CD4-positive, alpha-beta T cell treated with Interleukin-4 for 1 hour (primary cell): ENCODE measurements around the gene UVRAG.
"Not testable (repeated sequence)": the region's sequence is repeated elsewhere in the genome, so short reads cannot be mapped to it uniquely, and the experiment has no call there.

Experiments
- DNase-seq, 2 donors: peaks; one replicate each; pipeline ENCODE4 v3.0.0-alpha.2; 2020 to 2022

UVRAG gene

DNA sequence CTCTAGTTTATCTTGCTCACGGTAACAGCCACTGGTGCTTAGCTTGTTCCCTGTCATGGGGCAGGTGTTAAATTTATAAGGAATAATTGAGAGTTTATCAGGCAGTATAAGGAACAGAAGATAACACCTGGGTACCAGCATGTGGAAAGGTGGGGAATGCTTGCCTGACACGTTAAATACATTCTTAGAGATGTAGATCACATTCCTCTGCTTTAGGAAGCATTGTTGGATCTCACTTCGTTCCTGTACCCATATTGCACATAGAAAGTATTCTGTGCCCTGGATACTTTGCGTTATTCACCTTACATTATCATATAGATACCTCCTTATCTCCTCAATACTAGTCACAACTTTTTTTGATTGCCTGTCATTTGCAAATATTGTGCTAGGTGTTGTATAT, 114.7 kb downstream of the UVRAG start:
- DNase-seq = no peak

DNA sequence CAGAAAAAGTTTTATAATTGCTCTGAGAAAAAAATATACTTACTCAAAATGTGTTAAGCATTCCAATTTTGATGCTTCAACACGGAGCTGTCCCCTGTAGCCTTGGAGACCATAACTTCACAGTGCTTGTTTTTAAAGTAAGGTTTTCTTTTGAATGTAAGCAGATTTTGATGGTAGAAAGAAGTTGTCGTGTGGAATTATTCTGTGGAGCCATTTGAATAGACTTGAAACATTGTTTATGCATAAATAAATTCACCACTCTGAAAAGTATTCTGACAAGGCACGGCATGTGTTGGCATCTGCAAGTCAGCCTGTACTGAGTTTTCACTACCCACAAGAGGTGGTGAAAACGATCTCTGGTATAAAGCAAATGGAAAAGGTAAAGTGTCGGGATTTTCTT, 115.5 kb downstream of the UVRAG start:
- no peak for DNase-seq

DNA sequence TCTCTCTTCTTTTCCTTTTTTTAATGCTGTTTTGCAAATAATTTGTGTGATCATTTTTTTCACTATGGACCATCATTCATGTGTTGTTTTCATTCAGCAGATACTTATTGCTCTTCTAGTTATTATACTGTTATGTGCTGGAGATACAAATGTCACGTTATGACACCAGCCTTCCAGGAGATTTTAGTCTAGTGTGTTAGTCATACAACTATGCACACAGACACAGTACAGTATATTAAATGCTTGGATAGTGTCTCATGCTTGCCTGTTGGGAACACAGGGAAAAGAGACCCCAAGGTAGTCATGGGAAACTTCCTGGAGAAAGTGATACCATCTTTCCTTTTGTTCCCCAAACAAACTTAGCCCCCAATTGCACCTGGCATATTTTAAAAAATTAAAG, 116.1 kb downstream of the UVRAG start:
- no peak for DNase-seq

DNA sequence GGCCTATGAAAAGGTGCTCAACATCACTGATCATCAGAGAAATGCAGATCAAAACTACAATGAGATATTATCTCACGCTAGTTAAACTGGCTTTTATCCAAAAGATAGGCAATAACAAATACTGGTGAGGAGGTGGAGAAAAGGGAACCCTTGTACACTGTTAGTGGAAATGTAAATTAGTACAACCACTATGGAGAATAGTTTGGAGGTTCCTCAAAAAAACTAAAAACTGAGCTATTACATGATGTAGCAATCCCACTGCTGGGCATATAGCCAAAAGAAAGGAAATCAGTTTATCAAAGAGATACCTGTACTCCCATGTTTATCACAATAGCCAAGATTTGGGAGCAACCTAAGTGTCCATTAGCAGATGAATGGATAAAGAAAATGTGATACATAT, 118.7 kb downstream of the UVRAG start:
- DNase-seq = not testable (repeated sequence)

DNA sequence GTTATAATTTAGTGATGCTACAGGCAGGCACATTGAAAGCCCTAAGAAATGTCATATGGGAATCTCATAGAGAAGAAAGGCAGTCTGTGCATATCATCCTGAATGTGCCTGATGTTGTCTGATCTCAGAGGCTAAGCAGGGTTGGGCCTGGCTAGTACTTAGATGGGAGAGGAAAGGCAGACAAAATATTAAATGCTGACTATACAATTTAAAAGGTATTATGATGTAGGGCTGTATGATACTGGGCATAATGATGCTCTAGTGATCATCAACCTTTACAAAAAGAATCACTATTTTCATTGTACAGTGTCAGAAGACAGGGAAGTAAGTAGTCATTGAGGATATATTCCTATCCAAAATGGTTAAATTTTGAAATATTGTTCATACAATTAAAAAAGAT, 119.8 kb downstream of the UVRAG start:
- no peak for DNase-seq

DNA sequence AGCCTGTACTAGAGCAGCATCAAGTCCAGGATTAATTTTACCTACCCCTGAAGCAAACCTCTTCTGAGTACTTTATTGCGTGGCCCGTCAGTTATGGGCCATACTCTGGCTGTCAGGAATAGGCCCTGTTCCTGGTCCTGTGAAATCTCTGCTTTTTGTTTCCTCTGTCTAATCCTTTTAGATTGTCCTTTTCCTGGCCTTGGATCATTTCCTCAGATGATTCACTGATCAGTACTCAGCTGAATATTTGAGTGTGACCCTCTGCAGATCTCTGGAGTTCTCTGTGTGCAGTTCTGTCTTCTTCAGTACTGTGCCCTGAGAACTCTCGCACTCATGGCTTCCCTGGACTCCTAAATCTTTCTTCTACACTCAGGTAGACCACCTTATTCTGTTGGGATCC, 123.5 kb downstream of the UVRAG start:
- DNase-seq = no peak

DNA sequence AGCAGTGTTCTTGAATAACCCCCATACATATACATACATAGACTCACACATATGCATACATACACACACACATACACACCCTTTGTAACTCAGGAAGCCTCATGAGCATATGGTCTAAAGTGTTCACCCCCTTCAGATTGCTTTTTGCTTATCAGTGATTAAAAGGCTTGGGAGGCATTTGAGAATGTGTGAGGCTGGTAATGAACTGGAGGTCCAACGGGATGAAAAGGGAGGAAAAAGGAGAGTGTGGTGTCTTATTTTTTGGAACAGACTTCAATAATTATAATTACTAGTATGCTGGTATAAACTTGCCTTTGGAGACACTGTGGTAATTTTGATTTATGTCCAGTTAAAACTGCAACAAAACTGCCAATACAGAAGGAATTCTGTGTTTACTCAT, 124.5 kb downstream of the UVRAG start:
- no peak for DNase-seq

DNA sequence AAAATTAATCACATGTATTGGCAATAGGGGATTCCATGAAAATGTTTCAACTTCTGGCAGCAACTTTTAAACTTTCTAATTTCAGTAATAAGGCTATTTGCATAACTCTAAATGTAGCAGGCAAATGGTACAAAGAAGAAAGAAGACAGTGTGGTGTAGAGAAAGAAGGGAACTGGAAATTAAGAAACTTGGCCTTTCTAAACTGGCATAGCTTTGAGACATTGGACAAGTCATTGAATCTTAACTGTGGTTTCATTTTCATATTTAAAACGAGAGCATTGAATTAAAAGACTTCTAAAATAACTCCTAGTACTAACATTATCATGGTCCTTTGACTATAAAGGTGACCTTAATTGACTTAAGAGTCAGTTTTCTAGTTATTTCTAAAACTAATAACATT, 125.0 kb downstream of the UVRAG start:
- DNase-seq = no peak

DNA sequence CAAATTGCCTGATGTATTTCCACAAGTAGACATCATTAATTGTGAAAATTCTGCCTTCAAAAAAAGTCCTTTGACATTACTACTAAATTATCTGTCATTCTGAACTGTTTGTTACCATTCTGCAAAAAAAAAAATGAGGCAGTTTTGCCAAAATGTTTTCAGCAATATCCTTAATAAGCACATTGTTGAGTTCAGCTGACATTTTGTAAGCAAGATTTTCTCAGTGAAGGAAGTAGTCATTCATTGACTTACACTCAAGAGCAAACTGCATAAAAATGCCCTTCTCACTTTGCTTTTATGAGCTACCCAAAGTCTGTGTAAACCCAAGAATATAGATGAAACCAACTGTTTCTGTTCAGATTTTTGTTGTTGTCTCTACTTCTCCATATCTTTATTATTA, 125.9 kb downstream of the UVRAG start:
- no peak for DNase-seq

DNA sequence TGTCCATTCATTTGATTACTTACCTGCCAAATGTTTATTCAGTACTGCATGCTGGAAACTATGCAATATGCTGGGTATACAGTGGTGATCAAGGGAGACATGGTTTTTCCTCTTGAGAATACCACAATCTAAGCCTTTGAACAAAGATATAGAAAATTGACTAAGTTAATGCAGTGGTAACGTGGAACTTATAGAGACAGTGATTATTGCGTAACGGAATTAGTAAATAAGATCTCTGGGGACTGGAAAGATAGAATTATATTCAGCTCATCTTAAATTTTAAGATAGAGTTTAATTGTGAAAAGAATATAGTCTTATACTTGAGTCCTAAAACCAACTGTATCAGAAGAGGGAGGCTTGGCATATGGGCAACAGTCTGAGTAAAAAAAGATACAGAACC, 129.5 kb downstream of the UVRAG start:
- no peak for DNase-seq

DNA sequence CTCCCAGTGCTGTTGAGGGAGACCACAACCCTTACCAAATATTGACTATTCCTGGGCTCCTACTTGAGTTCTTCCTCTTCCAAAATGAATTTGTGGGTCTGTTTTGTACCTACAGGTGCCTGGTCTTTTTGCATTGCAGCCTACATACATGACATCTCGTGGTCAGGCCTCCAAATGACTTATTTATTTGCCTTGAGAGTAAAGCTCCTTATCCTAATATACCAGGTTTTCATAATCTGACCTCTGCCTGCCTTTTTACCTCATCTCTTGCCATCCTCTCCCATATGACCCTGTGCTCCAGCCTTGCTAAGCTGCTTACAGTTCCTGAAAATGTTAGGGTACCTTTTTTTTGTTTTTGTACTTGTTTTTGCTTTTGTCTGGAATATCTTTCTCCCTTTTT, 130.4 kb downstream of the UVRAG start:
- no peak for DNase-seq

DNA sequence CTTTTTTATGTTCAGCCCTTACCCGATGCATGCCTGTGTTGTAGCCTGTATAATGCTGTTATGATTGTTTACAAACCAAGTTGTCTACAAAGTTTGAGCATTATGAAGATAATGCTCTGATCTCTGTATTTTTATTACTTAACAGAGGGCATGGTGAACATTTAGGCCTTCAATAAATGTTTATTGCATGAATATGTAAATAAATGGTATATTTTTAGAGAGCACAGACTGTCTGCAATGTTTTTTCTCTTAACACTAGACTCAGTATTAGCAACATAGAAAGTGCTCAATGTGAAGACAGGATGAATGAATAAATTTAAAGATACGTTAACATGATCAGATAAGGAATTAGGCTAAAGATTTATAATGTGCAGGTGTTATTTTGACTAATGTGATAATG, 130.9 kb downstream of the UVRAG start:
- DNase-seq = no peak

DNA sequence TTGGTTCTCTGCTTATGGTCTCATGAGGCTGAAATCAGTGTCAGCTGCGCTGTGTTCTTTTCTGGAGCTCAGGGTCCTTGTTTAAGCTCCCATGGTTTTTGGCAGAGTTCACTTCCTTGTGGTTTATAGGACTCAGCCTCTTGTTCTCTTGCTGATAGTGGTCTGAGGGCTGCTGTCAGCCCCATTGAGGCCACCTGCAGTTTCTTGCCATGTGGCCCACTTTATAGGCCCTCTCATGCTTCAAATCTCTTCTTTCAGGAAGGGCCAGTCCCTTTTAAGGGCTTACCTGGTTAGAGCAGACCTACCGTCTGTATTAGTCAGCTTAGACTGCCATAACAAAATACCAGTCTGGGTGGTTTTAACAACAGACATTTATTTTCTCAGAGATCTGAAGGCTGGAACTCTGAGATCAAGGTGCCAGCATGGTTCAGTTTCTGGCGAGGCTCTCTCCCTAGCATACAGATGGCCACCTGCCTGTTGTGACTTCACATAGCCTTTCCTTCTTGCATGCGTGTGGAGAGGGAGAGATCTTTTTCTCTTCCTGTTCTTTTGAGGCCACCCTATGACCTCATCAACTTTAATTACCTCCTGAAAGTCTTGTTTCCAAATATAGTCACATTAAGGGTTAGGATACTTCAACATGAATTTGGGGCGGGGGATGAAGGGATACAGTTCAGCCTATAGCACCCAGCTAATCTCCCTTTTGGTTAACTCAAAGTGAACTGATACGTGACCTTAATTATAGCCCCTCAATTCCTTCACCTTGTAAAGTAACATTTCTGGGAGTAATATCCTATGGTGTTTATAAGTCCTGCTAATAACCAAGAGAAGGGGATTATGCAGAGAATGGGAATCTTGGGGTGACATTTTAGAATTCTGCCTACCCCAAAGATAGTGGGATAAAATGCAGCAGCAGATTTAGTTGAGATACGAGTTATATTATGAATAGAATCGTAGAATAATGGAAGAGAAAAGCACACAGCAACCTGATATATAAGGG, 131.8 kb downstream of the UVRAG start:
- DNase-seq = no peak

DNA sequence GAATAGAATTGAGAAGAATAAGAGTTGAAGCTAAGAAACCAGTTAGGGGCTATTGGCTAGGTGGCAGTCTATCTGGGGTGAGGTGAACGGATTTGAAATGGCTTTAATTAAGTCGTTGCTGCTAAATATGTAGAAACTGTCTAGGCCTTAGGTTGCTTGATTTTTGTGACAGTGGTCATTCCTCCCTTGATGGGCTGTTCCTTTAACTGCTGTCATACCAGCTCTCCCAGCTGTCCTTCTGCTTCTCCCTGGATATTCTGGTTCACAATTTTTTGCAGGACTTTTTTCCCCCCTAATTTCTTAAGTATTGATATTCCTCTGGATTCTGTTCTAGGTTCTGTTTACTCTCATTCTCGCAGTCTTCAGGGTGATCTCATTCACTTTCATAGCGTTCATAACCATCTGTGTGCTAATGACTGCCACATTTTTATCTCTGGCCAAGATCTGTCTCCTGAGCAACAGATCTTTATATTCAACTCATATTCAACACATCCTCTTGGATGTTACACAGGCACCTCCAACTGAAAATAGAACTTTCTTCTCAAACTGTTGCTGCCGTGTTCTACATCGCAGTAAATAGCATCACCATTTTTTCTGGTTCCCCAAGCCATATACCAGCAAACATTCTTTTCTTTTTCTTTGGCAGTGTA, 134.1 kb downstream of the UVRAG start:
- DNase-seq = no peak

DNA sequence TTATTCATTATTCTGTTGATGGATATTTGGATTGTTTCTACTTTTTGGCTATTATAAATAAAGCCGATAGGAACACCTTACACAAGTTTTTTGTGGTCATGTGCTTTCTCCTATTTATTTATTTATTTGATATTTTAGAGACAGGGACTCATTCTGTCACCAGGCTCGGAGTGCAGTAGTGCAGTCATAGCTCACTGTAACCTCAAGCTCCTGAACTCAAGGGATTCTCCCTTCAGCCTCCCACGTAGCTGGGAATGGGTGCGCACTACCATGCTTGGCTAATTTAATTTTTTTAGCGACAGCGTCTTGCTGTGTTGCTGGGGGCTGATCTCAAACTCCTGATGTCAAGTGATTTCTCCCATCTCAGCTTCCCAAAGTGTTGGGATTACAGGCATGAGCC, 135.1 kb downstream of the UVRAG start:
- no peak for DNase-seq

DNA sequence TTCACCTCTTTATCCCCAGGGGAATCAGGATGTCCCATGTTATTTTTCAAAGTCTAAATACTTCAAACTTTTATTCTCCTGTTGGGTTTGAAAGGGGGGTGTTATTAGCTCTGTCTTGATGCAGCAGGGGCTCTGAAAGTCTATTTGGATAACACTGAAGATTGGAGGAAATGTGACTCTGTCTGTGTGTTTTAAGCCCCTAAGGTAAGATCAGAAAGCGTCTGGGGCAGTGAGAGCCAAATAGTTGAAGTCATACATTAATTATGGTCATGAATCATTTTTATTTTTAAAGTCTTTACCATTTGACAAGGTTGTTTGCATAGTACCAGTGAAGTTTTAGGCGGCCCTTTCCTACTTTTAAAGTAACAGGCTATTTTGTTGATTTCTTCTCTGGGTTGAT, 139.0 kb downstream of the UVRAG start:
- no peak for DNase-seq

DNA sequence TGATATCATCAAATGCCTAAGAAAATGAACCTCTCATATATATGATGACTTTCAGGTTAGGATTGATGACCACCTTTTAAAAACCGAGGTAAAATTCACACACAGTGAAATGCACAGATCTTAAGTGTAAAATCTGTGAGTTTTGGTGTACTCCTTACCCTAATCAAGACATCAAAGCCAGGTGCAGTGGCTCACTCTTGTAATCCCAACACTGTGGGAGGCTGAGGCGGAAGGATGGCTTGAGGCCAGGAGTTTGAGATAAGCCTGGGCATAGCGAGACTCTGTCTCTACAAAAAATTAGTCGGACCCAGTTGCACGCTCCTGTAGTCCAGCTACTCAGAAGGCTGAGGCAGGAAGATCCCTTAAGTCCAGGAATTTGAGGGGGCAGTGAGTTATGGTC, 140.4 kb downstream of the UVRAG start:
- no peak for DNase-seq

DNA sequence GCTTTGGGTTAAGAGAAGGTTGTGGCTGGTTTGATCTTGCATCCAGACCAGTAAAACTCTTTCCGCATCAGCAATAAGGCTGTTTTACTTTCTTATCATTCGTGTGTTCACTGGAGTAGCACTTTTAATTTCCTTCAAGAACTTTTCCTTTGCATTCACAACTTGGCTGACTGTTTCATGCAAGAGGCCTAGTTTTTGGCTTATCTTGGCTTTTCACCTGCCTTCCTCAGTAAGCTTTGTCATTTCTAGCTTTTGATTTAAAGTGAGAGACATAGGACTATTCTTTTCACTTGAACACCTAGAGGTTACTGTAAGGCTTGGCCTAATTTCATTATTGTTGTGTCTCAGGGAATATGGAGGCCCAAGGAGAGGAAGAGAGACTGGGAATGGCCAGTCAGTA, 144.5 kb downstream of the UVRAG start:
- DNase-seq = no peak

DNA sequence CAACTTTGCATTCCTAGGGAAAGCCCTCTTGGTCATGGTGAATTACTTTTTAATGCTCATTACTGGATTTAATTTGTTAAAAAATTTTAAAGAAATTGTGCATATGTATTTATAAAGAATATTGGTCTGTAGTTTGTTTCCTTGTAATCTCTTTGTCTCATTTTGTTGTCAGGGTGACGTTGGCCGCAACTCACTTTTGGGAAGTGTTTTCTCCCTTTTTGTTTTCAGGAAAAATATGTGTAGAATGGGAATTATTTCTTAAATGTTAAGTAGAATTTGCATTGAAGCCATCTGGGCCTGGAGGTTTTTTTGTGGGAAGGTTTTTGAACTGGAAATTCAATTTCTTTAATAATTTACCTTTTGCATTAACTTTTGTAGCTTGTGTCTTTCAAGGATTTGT, 149.1 kb downstream of the UVRAG start:
- no peak for DNase-seq

DNA sequence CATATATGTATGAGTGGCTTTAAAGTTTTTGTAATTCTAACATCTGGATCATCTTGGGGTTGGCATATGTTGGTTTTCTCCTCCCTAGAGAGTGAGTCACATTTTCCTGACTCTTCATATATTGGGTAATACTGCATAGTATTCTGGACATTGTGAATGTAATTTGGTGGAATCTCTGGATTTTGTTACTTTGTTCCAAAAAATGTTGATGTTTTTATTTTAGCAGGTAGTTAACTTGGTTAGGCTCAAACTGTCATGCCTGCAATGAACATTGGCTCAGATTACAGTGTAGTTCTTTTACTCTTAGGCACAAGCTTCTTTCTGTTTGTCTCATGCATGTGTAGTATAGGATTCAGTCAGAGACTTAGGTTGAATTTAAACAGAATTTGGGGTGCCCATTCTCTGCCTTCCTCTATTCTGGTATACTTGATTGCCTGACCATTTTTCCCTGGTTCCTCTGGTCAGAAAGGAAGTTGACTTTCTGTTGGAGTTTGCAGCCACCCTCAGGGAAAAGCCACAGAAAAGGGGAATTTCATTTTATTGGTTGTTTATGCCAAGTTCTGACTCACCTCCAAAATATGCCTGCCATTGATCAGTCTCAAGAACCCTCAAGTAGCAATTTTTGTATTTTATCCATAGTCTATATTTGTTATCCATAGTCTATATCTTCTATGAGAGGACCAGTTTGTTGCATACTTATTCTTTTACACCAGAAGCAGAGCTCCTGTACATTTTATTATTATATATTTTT, 151.7 kb downstream of the UVRAG start:
- no peak for DNase-seq

DNA sequence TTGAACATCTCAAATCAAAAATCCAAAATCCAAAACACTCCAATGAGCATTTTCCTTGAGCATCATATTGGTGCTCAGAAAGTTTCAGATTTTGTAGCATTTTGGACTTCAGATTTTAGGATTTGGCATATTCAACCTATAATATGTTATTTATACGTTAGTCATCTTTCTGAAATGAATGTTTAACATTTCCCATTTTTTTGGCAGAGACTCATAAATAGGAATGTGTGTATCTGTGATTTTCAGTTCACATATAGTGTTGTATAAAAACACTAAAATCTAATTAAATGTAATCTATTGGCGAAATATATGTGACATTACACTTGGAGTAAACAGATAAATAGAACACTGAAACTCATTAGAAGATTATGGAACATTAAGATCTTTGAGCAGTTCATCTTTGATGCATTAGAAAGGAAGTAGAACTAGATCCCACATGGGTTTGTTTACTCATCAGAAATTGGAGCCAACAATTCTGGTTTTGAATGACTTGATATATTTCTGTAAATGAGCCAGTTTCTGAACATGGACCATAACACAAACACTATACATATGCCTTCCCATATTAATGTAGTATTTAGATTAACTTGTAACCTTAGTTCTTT, 153.1 kb downstream of the UVRAG start:
- DNase-seq = no peak

DNA sequence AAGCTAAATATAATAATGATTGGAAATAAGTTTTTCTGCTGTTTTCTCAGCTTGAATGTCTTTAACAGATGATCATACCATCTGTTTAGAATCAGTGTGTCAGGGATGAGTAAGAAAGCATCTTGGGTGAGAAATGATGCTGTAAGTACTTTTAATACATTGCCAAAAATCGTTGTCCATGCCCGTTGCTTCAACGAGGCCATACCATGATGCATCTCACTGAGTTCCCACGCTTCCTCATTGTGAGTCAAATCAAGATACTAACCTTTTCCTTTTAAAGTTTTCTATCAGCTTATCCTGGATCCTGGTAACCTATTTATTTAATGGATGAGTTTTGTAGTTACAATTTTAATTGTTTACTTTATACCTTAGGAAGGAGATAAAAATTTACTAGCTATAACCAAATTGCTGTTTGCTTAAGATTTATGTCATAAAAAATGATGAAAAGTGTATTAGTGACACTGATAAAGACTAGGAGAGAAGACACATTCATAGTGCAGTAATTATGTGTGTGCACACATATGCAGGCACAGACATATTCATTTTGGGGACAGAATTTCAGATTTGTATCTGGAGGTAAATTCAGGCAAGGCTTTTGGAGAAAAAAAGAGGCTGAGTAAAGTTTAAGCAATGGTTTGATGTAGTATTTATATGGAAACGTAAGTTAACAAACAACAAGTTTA, 154.8 kb downstream of the UVRAG start:
- DNase-seq = no peak

DNA sequence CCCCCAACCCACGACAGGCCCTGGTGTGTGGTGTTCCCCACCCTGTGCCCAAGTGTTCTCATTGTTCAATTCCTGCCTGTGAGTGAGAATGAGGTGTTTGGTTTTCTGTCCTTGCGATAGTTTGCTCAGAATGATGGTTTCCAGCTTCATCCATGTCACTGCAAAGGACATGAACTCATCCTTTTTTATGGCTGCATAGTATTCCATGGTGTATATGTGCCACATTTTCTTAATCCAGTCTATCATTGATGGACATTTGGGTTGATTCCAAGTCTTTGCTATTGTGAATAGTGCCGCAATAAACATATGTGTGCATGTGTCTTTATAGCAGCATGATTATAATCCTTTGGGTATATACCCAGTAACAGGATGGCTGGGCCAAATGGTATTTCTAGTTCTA, 158.7 kb downstream of the UVRAG start:
- DNase-seq = not testable (repeated sequence)
